Epithelial cell of alveolus of lung (primary cell): ENCODE data around the gene SYCP3. TPM values are rescaled to one million over a fixed set of nuclear protein-coding genes. Genes with fewer than 3 reads are reported as not detected.

Experiments
- total RNA-seq: library from RNA; depleted of rRNA; stranded (reverse); fragments of >200 nt; gene quantifications from 2 replicates; pipeline ENCODE4 v1.2.1, GENCODE V29; 2015

The SYCP3 gene
- total RNA-seq: not detected in 2 replicates

DNA sequence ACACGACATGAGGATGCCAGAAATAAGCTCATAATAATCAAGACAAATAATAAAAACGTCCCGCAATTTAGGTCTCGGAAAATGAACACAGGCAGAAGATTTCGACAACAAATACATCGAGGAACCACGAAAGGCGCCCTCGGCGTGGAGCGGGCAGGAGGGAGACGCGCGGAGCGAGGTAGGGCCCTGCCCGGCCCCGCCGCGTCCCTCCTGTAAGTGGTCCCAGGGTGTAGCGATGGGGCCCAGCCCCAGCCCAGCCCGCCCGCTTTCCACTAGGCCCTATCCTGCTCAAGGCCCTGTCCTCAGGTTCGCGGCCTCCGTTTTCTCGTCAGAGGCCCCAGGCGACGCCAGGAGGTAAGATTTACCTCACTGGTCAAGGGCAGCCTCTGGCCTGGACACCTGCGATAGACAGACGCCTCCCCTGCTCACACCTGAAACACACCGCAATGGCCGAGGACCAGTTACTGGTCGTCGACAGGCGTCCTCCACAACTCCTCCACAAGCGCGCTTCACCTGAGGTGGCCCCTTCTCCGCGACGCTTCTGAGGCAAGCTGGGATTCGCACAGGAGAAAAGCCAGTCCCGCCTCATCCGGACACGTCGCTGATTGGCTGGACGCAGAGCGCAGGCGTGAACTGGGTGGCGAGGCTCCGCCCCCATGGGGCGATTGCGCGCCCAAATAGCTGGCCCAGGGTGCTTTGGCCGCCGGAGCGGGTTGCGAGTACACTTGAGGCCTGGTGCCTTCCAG, at the start of gene SYCP3:
Gene SYCP3 (minus strand): TSS at position 543 of the 746 bp plus-strand sequence. CDS start 1,527 bp downstream, outside the sequence.

DNA sequence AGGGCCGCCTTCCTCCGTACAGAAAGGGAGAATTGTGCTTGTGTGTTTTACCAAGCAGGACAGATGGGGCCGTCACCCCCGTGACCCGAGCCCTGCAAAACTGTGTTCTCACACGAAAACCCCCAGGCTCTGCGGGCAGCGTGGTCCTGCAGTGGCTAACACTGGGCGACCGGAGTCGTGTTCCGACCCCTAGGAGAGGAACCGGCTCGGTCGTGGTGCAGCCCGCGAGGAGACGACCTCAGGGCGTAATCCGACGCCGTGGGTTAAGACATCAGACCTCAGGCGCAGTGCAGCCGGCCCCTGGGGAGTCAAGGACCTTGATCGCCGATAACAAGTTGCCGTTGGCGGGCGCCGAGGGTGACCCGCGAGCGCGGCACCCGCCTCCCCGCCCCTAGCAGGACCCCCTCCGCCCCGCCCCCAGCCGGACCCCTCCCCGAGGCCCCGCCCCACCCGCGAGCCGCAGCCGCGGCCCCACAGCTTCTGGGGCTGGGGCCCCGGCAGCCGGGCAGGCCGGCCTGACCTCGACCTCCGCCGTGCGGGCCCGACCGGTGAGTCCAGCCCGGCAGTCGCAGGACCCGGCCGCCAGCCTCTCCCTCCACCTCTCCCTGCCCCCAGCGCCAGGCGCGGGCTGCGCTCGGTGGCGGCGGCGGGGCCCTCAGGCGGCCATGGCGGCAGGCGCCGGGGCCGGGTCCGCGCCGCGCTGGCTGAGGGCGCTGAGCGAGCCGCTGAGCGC, 41.9 kb downstream of the SYCP3 start, which contains the start of gene CHPT1:
Gene CHPT1 (plus strand): TSS at position 444 of the 733 bp plus-strand sequence. CDS start 222 bp downstream, at position 666.

Other genes with a start within 250 kb of the SYCP3 start
- not detected in 2 replicates for gene MYBPC1, start 144.5 kb downstream of the SYCP3 start, total RNA-seq
- 20.3 and 36.8 TPM in 2 replicates for gene CHPT1, start 41.8 kb downstream of the SYCP3 start, total RNA-seq
- gene GNPTAB, start 91.5 kb upstream of the SYCP3 start, total RNA-seq: 19.2 and 21.1 TPM in 2 replicates
- 12.8 and 38.9 TPM in 2 replicates for gene DRAM1, start 138.1 kb upstream of the SYCP3 start, total RNA-seq